ENCODE results near the gene GPR39. TPM values are rescaled to one million over a fixed set of nuclear protein-coding genes. Genes with fewer than 3 reads are reported as not detected.

Gene GPR39
- total RNA-seq, 4 donors from 2014 or later: 0.15 TPM; not detected in 3

GRCh38 chr2:132384491-132385151 lies 32.0 kb upstream of the GPR39 start:
- H3K4me1 ChIP-seq: no peaks in the 10 kb centered on the region
- in situ Hi-C loops (cut with MboI; ENCODE audit: low sequenced_read_pairs in 4 of 4) (no loop called here), intact Hi-C loops (cut with DNase I; ENCODE audit: low total_unique reads) (no loop called here)
- H3K27ac ChIP-seq: no peak overlapping the region
- ATAC-seq (no peak), DNase-seq (no peak)
- no peaks in the 10 kb centered on the region for H3K9me3 ChIP-seq
- no peak for TF ChIP-seq CTCF (IDR thresholded peaks at IDR 0.05 in 4 of 5, conservative IDR thresholded peaks at IDR 0.05 in 1 of 5)
- no peak for TF ChIP-seq POLR2A (IDR thresholded peaks at IDR 0.05)
- H3K4me3 ChIP-seq: no peak overlapping the region
- no peaks in the 10 kb centered on the region for H3K36me3 ChIP-seq
- H3K27me3 ChIP-seq: peaks cover 0 to 2% (median 0%) of the 10 kb centered on the region in 3 donors

GRCh38 chr2:132387126-132387525 lies 29.5 kb upstream of the GPR39 start:
- TF ChIP-seq POLR2A (IDR thresholded peaks at IDR 0.05) (no peak), CTCF (IDR thresholded peaks at IDR 0.05 in 4 of 5, conservative IDR thresholded peaks at IDR 0.05 in 1 of 5) (no peak)
- in situ Hi-C loops (cut with MboI; ENCODE audit: low sequenced_read_pairs in 4 of 4): no loop called here

GRCh38 chr2:132390076-132390475 lies 26.5 kb upstream of the GPR39 start:
- Histone ChIP-seq H3K4me3 (no peak overlapping the region), H3K36me3 (no peaks in the 10 kb centered on the region), H3K27me3 (peaks cover 0 to 2% (median 0%) of the 10 kb centered on the region in 3 donors), H3K27ac (no peak overlapping the region), H3K9me3 (no peaks in the 10 kb centered on the region), H3K4me1 (no peaks in the 10 kb centered on the region)
- in situ Hi-C loops (cut with MboI; ENCODE audit: low sequenced_read_pairs in 4 of 4) (no loop called here), intact Hi-C loops (cut with DNase I; ENCODE audit: low total_unique reads) (no loop called here)
- ATAC-seq (no peak), DNase-seq (no peak)
- TF ChIP-seq CTCF (IDR thresholded peaks at IDR 0.05 in 4 of 5, conservative IDR thresholded peaks at IDR 0.05 in 1 of 5): no peak
- TF ChIP-seq POLR2A (IDR thresholded peaks at IDR 0.05): no peak

More at GRCh38 chr2:132387126-132387525, 29.5 kb upstream of the GPR39 start:
- intact Hi-C loops (cut with DNase I; ENCODE audit: low total_unique reads): no loop called here
- Histone ChIP-seq H3K27ac (no peak overlapping the region), H3K27me3 (peaks cover 0 to 2% (median 0%) of the 10 kb centered on the region in 3 donors), H3K9me3 (no peaks in the 10 kb centered on the region), H3K36me3 (no peaks in the 10 kb centered on the region), H3K4me1 (no peaks in the 10 kb centered on the region), H3K4me3 (no peak overlapping the region)
- no peak for ATAC-seq
- DNase-seq: no peak

- TF ChIP-seq CTCF (IDR thresholded peaks at IDR 0.05 in 4 of 5, conservative IDR thresholded peaks at IDR 0.05 in 1 of 5) (no peak), POLR2A (IDR thresholded peaks at IDR 0.05) (no peak)
- no peaks in the 10 kb centered on the region for H3K9me3 ChIP-seq
- no peaks in the 10 kb centered on the region for H3K27me3 ChIP-seq
- H3K36me3 ChIP-seq: no peaks in the 10 kb centered on the region
- H3K4me1 ChIP-seq: no peaks in the 10 kb centered on the region
- in situ Hi-C loops (cut with MboI; ENCODE audit: low sequenced_read_pairs in 4 of 4): no loop called here
- ATAC-seq (no peak), DNase-seq (no peak)
- intact Hi-C loops (cut with DNase I; ENCODE audit: low total_unique reads): no loop called here
- H3K4me3 ChIP-seq: no peak overlapping the region
- H3K27ac ChIP-seq: no peak overlapping the region
These were observed 25.2 kb upstream of the GPR39 start for GRCh38 chr2:132391378-132391777.

GRCh38 chr2:132392221-132392620 lies 24.4 kb upstream of the GPR39 start:
- TF ChIP-seq CTCF (IDR thresholded peaks at IDR 0.05 in 4 of 5, conservative IDR thresholded peaks at IDR 0.05 in 1 of 5) (no peak), POLR2A (IDR thresholded peaks at IDR 0.05) (no peak)
- H3K4me3 ChIP-seq: no peak overlapping the region
- H3K36me3 ChIP-seq: no peaks in the 10 kb centered on the region
- in situ Hi-C loops (cut with MboI; ENCODE audit: low sequenced_read_pairs in 4 of 4) (no loop called here), intact Hi-C loops (cut with DNase I; ENCODE audit: low total_unique reads) (no loop called here)
- no peak for ATAC-seq
- H3K4me1 ChIP-seq: no peaks in the 10 kb centered on the region
- H3K27ac ChIP-seq: no peak overlapping the region
- no peaks in the 10 kb centered on the region for H3K9me3 ChIP-seq
- DNase-seq: no peak
- no peaks in the 10 kb centered on the region for H3K27me3 ChIP-seq

All from gastrocnemius medialis (tissue), 4 donors.